Stimulated activated CD4-positive, alpha-beta T cell treated with anti-CD3 and anti-CD28 coated beads, Interleukin-2, amount 100 ng/mL, for 48 hours (primary cell): ENCODE results near the gene C13orf46.

Experiments
- DNase-seq, 2 donors: peaks; one replicate each; pipeline ENCODE4 v3.0.0-alpha.2; 2020

The C13orf46 gene

DNA sequence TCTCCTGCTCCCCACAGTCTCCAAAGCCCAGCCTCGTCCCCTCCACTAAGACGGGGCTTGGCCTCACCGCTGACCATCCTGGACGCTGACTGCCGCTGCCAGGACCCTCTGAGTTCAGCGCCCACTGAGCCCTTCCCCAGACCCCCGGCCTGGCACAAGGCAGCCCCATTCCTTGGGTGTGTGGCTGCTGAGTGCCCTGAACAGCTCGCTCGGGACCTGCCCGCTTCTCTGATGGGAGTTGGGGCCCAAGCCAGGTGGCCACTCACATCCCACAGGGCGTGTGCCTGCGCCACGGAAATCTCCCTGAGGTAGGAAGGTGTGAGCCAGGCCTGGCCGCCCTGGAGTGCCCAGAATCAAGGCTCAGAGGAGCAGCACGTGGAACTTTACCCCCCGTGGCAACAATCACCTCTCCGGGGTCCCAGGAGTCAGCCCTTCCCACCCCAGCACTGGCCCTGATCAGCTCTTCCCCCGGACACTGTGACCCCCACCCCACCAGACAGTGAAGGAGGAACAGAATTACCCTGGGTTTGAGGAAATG lies 20.8 kb downstream of the C13orf46 start:
- no peak for DNase-seq

DNA sequence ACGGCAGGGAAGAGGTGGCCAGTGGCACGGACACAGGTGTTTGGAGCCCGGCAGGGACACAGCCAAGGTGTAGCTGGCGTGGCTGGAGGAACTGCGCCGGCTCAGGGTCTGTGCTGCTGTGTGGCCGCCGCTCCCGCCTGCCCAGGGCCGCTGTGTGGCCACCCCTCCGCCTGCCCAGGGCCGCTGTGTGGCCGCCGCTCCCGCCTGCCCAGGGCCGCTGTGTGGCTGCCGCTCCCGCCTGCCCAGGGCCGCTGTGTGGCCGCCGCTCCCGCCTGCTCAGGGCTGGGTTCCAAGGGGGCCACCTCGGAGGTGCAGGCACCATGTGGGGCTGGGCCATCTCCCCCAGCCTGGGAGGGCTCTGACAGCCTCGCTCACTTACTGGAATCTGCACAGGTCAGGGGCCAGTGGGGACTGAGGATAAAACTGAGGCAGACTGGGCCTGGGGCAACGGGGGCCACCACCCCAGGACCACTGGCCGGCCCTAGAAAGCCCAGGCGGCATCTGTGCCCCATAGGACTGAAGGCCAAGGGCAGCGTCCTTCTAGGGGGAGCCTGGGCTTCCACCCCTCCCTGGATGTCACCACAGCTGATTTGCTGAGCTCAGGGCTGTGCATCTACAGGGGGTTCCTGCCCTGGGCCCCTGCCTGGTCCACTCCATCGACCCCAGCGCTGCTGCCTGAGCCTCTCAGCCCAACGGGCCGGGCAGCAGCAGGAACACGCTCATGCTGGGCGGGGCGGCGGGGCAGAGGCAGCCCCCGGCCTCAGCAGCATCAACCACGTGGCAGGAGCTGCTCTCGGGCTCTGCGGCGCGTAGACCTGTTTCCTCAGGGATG lies 21.5 kb downstream of the C13orf46 start:
- DNase-seq, result no peak

DNA sequence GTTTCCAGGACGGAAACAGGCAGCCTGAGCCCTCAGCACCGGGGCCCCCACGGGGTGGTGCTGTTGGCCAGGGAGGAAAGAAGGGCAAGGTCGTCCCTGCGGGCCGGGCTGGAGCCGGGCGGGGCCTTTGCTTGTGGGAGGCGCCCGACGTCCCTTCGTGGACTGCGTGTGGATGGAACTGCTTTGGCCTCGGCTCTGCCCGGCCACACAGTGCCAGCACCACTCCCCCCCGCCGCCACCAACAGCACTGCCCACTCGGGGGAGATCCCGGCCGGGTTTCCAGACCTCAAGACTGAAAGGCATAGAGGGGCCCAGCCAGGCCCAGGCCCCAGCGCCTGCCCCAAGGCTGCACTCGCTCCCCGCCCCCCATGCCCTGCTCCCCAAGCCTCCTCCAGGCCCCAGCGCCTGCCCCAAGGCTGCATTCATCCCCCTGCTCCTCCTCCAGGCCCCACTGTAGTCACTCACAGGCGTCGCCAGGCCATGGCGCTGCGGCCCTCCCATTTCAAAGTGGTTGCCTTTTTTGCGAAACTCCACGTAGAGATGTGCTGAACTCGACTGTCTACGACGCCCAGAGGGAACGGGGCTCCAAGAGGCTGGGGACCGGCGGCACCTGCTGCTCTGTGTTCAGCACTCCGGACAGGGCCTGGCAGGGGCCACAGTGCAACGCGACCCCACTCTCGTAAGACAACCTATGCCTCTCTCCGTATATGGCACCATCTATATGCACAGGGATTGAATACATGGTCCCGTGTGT lies 22.5 kb downstream of the C13orf46 start:
- peak; percentile 51 to 56 for DNase-seq

GRCh38 chr13:113950451-113951245 lies 23.2 kb downstream of the C13orf46 start:
- DNase-seq, result no peak

- DNase-seq, result no peak
Measured at GRCh38 chr13:113949546-113949945, 24.3 kb downstream of the C13orf46 start.

DNA sequence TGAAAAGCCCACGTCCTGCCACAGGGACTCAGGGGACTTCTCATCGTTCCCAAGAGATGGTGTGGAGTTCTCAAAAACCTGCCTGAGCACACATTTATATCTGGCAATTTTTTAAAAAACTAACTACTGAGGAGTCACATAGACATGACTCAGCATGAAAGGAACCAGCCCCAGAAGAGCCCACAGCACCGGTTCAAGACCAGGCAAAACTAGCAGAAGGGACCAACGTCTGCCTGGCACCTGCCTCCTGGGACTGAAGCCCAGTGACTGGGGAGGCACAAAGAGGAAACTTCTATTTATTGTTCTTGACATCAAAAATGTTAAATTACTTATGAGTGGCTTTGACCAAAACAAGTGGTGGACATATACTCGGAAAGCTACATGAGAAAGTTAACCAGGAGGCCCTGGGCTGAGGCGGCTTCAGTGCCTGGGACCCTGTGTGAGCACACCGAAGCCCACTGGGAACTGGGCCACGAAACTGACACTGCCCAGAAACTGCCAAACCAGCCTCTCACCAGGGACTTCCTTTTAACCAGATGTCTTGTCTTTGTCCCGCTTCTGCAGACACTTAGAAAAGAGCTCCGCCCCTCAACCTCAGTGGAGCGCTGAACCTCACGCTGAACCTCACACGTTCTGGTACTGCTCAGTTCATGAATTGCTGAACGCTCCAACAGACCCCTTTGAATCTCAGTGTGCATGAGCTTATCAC lies 25.7 kb downstream of the C13orf46 start:
- DNase-seq, result no peak

DNA sequence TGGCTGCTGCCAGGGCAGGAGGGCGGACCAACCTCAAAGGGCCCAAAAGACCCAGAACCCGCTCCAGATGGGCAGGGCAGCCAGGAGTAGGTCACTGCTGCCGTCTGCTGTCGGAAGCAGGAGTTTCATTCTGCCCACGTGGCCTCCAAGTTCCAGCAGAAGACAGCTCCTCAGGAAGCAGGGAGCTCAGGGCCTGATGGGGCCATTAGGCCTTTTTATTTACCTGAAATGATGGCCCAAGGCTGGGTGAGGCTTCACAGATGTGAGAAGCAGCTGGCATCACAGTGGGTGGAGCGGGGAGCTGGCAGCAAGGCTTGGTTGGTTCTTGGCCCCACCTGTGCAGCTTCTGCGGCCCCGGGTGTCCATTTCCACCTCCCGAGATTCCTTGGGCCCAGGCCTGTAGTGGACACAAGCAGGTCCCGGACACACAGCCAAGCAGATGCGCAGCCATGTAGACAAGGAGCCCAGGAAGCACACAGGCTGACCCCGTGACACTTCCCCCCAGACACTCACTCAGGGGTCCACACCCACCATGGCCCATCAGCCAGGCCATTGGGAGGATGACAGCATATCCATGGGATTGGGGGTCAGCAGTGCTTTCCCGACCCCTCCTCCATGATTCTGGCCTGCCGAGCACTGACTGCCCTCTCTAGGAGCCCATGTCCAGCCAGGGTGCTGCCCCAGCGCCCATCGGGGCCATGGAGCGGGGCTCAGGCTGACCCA lies 26.4 kb downstream of the C13orf46 start:
- DNase-seq, result no peak

DNA sequence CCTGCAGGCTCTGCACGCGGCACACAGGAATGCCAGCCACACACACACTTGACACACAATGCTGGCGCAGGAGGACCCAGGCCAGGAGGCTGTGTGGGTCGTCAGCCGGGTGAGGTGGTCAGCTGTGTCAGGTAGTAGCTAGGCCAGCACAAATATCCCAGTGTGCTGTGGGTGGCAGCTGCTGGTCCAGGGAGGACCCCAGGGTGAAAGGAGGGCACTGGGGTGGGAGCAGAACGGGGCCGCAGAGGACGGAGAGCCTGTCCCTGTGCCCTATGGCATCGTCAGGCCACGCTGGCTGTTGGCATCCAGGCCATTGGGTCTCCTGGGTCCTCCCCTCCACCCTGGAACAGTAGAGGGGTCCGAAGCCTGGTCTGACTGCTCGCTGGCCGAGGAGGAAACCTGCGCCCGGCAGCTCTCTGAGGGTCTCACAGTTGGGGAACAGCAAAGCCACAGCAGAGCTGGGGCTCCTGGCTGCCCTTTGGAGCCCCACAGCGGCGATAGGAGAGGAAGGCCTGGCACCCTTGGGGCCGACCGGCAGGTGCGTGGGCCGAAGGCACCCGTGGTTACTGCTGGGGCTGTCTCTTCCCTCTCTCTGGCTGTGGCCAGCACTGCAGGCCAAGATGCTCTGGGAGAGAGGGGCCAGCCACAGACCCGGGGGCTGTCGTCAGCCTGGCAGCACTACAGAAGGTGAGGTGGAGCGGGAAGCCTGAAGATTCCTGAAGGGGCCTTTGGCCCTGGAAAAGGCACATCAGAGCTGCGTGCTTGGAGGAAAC lies 27.3 kb downstream of the C13orf46 start:
- no peak for DNase-seq

GRCh38 chr13:113945857-113946408 lies 27.9 kb downstream of the C13orf46 start:
- no peak for DNase-seq

- no peak for DNase-seq
Measured at GRCh38 chr13:113943821-113944565, 29.9 kb downstream of the C13orf46 start.

DNA sequence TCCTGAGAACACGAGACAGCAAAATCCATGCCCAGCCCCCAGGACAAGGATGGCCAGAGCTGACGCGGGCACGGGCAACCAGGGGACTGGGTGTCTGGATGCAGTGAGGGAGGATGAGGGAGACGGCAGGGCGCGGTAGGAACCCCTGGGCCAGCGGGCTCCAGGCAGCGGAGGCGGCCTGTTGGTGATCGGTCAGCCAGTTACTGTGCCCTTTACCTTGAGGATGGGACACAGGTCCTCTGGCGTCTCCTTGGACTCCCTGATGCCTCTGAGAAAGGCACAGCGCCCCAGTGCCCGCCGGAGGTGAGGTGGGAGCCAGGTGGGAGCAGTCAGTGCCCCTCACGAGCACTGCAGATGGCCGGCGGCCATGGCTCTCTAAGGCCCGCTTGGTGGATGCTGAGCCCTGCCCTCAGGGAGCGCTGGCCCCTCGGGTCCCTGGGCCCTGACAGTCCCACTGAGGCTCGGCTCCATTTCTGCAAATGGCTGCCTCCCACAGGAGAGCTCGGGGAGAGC lies 31.2 kb downstream of the C13orf46 start:
- no peak for DNase-seq

- DNase-seq, result no peak
Measured at GRCh38 chr13:113941571-113942191, 32.2 kb downstream of the C13orf46 start.

GRCh38 chr13:113939944-113940297 lies 34.0 kb downstream of the C13orf46 start:
- no peak for DNase-seq

DNA sequence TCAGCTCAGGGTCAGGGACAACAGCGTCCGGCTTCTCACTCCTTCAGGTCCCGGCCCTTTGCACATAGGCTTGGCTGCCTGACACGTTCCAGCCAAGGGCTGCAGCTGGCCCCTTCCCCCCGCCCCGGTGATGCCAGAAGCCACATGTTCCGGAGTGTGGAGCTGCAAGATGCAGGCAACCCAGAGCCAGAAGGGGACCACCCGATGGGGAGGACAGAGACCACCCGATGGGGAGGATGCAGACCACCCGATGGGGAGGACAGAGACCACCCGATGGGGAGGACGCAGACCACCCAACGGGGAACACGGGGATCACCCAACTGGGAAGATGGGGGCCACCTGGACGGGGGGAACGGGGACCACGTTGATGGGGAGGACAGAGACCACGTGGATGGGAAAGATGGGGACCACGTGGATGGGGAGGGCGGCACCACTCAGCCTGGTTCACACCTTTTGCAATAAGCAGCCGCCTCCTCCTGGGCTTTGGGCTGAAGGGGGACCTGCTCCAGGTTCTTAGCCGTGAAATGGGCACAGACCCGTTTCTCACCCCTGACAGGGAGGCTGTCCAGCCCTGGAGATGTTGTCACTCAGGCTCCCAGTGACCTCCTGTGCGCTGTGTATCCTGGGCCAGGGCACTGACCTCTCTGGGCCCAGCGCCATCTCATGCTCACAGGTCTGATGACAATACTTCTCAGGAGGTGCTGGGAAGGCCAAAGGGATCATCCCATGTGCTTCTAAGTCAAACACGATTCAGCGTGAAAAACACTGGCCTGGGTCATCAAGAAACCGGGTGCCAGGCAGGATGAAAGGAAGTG lies 34.5 kb downstream of the C13orf46 start:
- DNase-seq, result no peak

DNA sequence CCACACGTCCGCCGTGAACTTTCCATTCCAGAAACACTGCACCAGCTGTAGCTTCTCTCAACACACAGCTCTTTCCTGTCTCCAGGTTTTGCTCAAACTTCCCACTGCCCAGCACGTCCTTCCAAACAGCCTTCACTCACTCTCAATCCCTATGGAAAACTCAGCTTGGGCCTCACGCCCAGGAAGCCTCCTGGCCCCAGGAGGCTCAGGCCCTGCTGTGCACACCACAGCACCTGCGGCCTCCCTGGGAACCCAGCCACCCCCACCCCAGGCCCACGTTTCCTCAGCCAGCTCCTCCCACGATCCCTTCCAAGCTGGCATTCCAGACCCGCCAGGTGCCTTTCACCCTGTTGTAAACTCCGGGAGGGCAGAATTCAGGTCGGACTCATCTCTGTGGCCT lies 35.2 kb downstream of the C13orf46 start:
- no peak for DNase-seq

DNA sequence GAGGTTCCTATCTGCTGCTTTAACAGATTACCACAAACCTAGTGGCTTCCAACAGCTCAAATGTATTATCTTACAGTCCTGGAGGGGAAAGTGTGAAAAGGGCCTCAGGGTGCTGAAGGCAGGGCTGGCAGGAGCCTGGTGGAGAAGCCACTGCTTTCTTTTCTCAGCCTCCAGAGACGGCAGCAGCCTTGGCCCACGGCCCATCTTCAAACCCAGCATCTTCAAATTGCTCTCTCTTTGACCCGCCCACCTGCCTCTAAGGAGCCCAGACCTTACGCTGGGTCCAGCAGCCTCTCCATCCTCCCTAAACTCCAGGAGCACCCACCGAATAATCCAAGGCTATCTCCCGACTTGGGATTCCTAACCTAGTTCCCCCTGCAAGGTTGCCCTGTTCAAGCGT lies 35.6 kb downstream of the C13orf46 start:
- no peak for DNase-seq

- DNase-seq, result no peak
Measured at GRCh38 chr13:113937527-113938180, 36.2 kb downstream of the C13orf46 start.

GRCh38 chr13:113937073-113937472 lies 36.8 kb downstream of the C13orf46 start:
- DNase-seq, result no peak
